ENCODE results near the gene CACNA2D3.

- TF ChIP-seq, protein P1, sequence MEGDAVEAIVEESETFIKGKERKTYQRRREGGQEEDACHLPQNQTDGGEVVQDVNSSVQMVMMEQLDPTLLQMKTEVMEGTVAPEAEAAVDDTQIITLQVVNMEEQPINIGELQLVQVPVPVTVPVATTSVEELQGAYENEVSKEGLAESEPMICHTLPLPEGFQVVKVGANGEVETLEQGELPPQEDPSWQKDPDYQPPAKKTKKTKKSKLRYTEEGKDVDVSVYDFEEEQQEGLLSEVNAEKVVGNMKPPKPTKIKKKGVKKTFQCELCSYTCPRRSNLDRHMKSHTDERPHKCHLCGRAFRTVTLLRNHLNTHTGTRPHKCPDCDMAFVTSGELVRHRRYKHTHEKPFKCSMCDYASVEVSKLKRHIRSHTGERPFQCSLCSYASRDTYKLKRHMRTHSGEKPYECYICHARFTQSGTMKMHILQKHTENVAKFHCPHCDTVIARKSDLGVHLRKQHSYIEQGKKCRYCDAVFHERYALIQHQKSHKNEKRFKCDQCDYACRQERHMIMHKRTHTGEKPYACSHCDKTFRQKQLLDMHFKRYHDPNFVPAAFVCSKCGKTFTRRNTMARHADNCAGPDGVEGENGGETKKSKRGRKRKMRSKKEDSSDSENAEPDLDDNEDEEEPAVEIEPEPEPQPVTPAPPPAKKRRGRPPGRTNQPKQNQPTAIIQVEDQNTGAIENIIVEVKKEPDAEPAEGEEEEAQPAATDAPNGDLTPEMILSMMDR (IDR thresholded peaks at IDR 0.05), result no peak
- TF ChIP-seq POLR2A (IDR thresholded peaks at IDR 0.05), result no peak
Measured at GRCh38 chr3:54228806-54229205, 106.5 kb downstream of the CACNA2D3 start.
